DOHH2 (cell line): ENCODE results near the gene HSD3B7.

Experiments used
- CTCF ChIP-seq: fragments of 200-600 bp; sonication (generic); IDR thresholded peaks from one replicate; pipeline ENCODE4 v1.5.1; 2014; ENCODE audit warnings: antibody characterized with exemption, mild to moderate bottlenecking, low read depth, low read length; ENCODE audit not compliant: poor library complexity, severe bottlenecking
- EZH2phosphoT487 ChIP-seq: fragments of 200-600 bp; sonication (generic); IDR thresholded peaks from 2 replicates; pipeline ENCODE4 v1.6.1; 2017; ENCODE audit warnings: borderline replicate concordance, mild to moderate bottlenecking, antibody characterized with exemption, low read length, moderate library complexity, mixed read lengths

- TF ChIP-seq CTCF (no peak), EZH2phosphoT487 (no peak)
These were observed 21.6 kb downstream of the HSD3B7 start for GRCh38 chr16:31006589-31006988.
